NOMO-1 (cell line): ENCODE data around the gene HPCA.
"Not testable (repeated sequence)": the region's sequence is repeated elsewhere in the genome, so short reads cannot be mapped to it uniquely, and the experiment has no call there.

Experiments used
- DNase-seq, 2 experiments: peaks; one replicate each; lab custom pipeline; 2025; ENCODE audit not compliant: unreplicated experiment in 2 of 2; lab: John Stamatoyannopoulos, UW

HPCA gene

DNA sequence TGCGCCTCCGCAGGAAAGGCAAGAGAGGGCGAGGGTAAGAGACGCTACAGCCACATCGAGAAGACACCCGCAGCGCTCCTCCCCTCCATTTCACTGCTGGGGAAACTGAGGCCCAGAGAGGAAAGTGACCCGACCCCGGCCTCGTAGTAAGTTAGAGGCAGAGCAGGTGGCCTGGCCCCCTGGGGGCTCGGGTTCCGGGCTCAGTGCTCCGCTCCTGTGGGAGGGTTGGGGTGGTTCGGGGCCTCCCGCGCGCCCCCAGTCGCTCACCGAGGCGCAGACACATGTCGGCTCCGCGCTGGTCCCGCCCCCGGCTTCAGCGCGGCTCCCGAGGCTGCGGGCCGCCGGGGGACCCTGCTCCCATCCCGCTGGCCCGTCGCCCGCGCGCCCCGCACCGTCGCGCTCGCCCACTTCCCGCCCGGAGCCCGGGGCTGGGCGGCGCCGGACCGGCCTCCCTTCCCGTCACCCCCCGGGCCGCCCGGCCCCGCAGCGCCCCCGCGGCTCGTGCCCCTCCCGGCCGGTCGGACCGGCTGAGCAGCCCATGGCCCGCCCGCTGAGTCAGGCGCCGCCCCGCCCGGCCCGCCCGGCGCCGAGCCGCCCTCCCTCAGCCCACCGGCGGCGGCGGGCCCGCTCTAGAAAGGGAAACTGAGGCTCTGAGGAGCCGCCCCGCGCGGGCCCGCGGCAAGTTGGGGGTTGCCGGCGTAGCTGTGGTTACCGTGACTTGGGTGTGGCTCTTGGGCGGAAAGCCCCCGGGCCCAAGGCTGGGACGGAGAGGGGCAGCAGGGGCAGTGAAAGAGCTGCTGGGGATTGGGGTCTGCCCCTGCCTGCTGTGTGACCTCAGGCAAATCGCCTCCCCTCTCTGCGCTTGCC is 14.9 kb downstream of the HPCA start, which contains the start of gene TMEM54:
TMEM54 (minus strand) TSS at position 434 of the 867 bp plus-strand sequence; CDS start at position 283, 151 bp downstream.
- DNase-seq = no peak

DNA sequence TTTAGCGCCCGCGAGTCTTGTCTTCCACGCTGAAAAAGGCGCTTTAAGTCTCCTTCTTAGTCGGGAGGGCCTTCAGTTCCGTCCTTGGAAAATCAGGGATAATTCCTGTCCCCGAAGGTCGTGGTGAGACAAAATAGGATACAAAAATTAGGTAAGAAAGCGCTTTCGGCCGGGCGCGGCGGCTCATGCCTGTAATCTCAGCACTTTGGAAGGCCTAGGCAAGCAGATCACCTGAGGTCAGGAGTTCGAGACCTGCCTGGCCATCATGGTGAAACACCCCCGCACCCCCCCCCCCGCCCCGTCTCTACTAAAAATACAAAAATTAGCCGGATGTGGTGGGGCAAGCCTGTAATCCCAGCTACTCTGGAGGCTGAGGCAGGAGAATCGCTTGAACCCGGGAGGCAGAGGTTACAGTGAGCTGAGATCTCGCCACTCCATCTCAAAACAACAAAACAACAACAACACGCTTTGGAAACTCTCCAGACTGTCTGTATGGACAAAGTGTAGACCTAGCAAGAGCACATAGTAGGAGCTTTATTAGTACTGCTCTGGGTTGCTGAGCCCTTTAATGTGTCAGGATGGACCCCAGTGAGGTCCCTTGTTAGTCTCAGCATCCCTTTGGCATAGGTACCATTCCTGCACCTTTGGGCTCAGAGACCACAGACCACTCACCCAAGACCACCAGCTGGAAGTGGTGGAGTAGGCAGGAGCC is 15.7 kb downstream of the HPCA start:
- DNase-seq = no peak

- DNase-seq = no peak
These were observed 16.2 kb downstream of the HPCA start for GRCh38 chr1:32902535-32902920.

DNA sequence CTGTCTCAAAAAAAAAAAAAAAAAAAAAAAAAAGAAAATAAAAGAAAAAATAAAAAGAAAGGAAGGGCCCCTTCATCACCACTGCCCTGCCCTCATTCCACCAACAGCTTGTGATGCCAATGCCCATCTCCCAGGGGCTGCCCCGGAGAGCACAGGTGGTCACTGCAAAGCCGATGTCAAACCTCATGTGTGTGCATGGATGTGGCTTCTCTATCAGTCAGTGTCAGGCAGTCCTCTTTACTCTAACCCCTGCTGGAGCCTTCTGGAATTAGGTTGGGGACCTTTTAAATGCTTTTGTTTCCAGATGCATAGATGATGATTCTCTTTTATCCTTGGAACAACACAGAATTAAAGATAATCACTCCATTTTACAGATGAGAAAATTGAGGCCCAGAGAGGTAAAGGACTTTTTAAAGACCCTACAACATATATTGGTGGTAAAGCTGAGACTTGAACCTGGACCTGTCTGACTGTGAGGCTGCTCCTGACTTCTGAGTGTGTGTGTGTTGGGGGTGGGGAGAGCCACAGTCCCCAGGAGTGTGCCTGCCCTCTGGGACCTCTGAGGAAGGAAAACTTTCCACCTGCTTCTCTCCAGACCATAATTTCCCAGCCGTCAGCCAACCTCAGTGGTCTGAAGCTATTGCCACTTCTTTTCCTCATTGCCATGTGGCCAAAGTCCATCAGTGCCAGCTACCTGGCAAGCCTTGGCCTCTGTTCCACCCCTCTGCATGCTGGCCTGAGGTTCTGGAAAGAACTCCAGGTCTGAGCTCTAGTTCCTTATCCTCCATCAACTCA is 17.9 kb downstream of the HPCA start:
- no peak for DNase-seq

DNA sequence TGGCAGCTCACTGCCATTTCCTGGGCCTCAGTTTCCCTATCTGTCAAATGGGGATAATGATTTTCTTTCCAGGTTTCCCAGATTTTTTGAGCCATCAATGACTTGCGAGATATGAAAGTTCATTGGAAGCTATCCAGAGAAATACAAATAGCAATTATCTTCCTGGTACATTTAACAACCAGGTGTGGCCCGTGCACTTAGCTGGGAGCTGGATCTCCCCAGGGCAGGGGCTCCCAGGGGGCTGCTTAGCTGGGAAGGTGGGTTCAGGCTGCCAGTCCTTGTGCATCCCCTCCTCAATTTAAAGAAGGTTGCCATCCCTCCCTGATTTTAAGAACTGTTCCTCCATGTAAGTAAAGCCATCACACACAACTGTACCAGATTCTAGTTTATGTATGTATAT is 18.5 kb downstream of the HPCA start:
- DNase-seq = no peak

- not testable (repeated sequence) for DNase-seq
These were observed 19.3 kb downstream of the HPCA start for GRCh38 chr1:32905588-32905987.

GRCh38 chr1:32906654-32907053 is 20.4 kb downstream of the HPCA start:
- DNase-seq = no peak

DNA sequence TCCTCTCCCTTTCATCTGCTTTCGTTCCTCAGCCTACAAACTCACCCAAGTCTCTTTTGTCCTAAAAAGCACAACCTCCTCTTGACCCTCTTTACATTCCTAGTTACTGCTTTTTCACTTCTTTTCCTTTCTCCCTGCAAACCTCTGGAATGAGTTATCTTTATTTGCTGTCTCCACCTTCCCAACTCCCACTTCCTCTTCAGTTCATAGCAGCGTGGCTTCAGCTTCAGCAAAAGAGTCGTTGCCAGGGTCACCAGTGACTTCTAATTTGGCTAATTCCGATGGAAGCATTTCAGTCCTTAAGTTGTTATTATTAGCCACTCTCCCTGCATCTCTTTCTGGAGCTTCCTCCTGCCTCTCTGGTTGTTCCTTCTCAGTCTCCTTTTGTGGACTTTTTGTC is 21.1 kb downstream of the HPCA start:
- DNase-seq = no peak

DNA sequence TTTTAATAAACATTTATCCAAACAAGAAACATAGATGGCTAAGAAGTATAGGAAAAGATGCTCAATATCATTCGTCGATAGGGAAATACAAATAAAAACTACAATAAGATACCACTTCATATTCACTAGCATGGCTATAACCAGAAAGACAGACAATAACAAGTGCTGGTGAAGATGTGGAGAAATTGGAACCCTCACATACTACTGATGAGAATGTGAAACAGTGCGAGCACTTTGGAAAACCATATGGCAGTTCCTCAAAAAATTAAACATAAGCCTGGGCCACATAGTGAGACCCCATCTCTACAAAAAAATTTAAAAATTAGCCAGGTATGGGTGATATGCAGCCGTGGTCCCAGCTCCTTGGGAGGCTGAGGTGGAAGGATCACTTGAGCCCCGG is 24.0 kb downstream of the HPCA start:
- DNase-seq = no peak

- no peak for DNase-seq
These were observed 29.7 kb downstream of the HPCA start for GRCh38 chr1:32915766-32916706.

- DNase-seq = no peak
These were observed 31.2 kb downstream of the HPCA start for GRCh38 chr1:32917521-32917920.

DNA sequence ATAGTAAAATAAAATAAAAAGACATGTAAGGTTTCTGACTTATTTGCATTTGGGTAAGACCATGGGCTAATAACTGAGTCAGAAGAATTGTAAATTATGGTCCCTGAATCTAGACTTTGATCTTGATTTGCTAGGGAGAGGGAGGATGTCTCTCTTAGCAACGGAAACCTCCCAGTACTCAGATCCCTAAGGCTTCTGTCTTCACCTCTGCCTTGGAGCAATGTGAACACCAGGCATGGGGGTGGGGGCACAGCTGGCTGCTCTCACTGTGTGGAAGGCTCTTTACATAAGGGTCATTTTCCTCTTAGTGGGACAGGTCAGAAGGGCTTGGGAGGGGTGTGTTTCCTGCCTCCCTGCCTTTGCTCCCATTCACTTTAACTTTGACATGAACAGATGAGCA is 31.9 kb downstream of the HPCA start:
- DNase-seq = no peak

- DNase-seq = no peak
These were observed 33.8 kb downstream of the HPCA start for GRCh38 chr1:32919811-32920733.

GRCh38 chr1:32920833-32921232 is 34.5 kb downstream of the HPCA start:
- no peak for DNase-seq

- DNase-seq = no peak
These were observed 38.6 kb downstream of the HPCA start for GRCh38 chr1:32924881-32925344.

- no peak for DNase-seq
These were observed 39.3 kb downstream of the HPCA start for GRCh38 chr1:32925403-32926162.

- no peak for DNase-seq
These were observed 40.3 kb downstream of the HPCA start for GRCh38 chr1:32926562-32926961.

- DNase-seq = no peak
These were observed 41.1 kb downstream of the HPCA start for GRCh38 chr1:32927441-32927840.
